Measurements from ENCODE around the gene SLFNL1.

DNA sequence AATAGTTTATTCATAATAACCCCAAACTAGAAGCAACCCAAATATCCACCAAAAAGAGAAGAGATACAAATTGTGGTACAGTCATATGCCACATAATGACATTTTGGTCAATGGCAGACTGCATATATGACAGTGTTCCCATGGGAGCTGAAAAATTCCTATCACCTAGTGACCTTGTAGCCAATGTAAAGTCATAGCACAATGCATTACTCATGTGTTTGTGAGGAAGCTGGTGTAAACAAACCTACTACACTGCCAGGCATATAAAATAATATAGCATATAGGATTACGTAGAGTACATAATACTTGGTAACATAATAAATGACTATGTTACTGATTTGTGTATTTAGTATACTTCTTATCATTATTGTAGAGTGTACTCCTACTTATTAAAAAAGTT lies 29.5 kb upstream of the SLFNL1 start:
- no peak for TF ChIP-seq MAX (CRISPR knock-in tag; IDR thresholded peaks at IDR 0.05)
- no peak for TF ChIP-seq IRF2 (CRISPR knock-in tag; IDR thresholded peaks at IDR 0.05; ENCODE audit: borderline replicate concordance, low read depth)

Measured in WTC11 (cell line).